Glomerular visceral epithelial cell (primary cell): Measurements from ENCODE around the gene TTPAL.

ENCODE experiments used
- DNase-seq: peaks from one replicate; pipeline ENCODE4 v3.0.0-alpha.2; 2016; ENCODE audit errors: extremely low spot score

The TTPAL gene

GRCh38 chr20:44475694-44476560 is at the start of gene TTPAL:
Gene TTPAL (plus strand): TSS chr20:44475874. CDS start chr20:44480000, 4,126 bp downstream.
- DNase-seq = peak; percentile 89

GRCh38 chr20:44425923-44426322 is 49.8 kb upstream of the TTPAL start:
- no peak for DNase-seq

GRCh38 chr20:44426879-44427790 is 48.5 kb upstream of the TTPAL start:
- no peak for DNase-seq

GRCh38 chr20:44427804-44428173 is 47.9 kb upstream of the TTPAL start:
- no peak for DNase-seq

GRCh38 chr20:44428174-44429016 is 47.3 kb upstream of the TTPAL start:
- DNase-seq = no peak

GRCh38 chr20:44429017-44429339 is 46.7 kb upstream of the TTPAL start:
- DNase-seq = no peak

GRCh38 chr20:44429419-44430269 is 46.0 kb upstream of the TTPAL start:
- no peak for DNase-seq

- DNase-seq = no peak
Observed at GRCh38 chr20:44430270-44431065, 45.2 kb upstream of the TTPAL start.

GRCh38 chr20:44431118-44431501 is 44.6 kb upstream of the TTPAL start:
- DNase-seq = no peak

GRCh38 chr20:44431502-44432234 is 44.0 kb upstream of the TTPAL start:
- DNase-seq = no peak

GRCh38 chr20:44432618-44433577 is 42.8 kb upstream of the TTPAL start:
- DNase-seq = no peak

GRCh38 chr20:44433751-44434538 is 41.7 kb upstream of the TTPAL start:
- DNase-seq = no peak

GRCh38 chr20:44435630-44436335 is 39.9 kb upstream of the TTPAL start:
- DNase-seq = no peak

GRCh38 chr20:44436393-44436792 is 39.3 kb upstream of the TTPAL start:
- no peak for DNase-seq

- no peak for DNase-seq
Observed at GRCh38 chr20:44437497-44437896, 38.2 kb upstream of the TTPAL start.

- DNase-seq = no peak
Observed at GRCh38 chr20:44438782-44439181, 36.9 kb upstream of the TTPAL start.

- no peak for DNase-seq
Observed at GRCh38 chr20:44439318-44439717, 36.4 kb upstream of the TTPAL start.
